DMS53 treated with DMSO at 0.1 percent for 48 hours (cell line): Measurements from ENCODE around the gene UNC50.
"Not testable (repeated sequence)": the region's sequence is repeated elsewhere in the genome, so short reads cannot be mapped to it uniquely, and the experiment has no call there.

Source experiments
- DNase-seq: peaks from one replicate; lab custom pipeline; 2025; ENCODE audit not compliant: unreplicated experiment; lab: John Stamatoyannopoulos, UW

UNC50 gene

DNA sequence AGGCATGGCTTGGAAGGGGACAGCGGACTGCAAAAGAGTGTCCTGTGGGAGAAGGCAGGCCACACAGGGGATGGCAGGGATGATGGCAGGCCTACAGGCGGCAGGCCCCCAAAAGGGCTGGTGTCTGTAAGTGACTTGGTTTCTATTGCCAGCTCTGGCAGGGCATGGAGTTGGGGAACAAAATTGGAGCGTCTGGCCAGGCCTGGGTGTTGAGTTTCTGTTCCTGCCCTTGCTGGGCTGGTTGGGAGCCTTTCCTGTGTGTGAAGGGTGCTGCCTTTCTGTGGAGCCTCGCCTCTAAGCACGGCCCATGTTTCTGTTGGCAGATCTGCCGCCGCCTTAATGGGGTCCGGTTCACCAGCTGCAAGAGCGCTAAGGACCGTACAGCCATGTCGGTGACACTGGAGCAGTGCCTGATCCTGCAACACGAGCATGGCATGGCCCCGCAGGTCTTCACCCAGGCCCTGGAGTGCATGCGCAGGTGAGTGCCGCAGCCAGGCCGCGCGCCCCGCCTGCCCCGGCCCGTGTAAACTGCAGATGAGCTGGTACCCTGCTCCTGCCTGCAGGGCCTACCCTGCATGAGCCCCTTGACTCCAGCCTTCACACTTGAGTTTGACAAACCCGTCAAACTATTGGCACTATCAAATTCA, 31.6 kb upstream of the UNC50 start:
- no peak for DNase-seq

DNA sequence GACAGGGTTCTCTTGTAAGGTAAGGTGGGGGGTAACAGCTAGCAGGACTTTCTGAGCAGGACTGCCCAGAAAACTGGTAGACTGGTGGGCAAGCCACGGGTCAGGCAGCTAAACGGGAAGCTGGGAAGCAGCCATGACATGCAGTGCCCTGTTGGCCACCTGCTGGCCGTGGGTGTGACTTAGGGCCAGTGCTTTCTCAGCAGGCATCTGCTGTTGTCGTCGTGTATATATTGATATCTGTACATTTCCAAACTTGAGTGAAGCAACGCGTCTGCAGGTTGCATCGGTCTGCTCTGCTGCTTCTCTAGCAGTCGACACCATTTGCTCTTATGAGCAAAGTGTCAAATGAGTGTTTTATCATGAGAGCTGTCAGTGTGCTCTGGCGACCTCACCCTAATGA, 31.1 kb upstream of the UNC50 start:
- DNase-seq: no peak

DNA sequence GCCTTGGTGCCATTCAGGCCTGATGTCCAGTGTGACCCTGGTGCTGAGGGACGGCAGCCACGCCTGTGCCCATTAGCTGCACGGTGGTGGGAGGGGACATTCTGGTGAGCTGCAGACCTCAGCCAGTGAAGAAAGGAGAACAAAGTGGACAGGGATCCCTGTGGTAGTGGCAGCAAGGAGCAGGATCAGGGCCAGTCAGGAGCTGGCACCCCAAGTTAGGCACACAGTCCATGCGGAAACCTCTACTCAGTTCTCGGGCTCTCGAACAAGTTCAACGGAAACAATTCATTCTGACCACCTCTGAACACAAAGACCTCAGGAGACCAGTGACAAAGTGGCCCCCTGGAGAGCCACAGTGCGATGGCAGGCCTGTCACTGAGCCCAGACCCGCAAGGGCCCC, 30.2 kb upstream of the UNC50 start:
- DNase-seq: no peak

DNA sequence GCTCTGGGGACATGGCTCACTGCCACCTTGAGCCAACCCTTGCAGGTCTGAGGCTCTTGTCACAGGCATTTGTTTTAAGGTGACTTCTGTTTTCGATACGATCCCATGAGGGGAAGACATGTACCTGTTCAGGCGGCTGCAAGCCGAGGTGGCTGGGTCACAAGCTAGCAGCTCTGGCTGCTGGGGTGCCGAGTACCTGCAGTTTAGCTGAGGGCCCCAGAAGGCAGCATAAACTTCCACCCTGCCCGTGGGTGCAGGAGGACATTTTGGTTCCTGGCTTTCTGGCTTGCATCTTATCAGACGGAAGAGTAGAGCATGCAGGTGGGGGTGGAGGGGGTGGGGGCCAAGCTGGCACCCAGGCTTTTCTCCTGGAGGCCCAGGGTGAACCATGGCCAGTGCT, 28.5 kb upstream of the UNC50 start:
- DNase-seq: no peak

DNA sequence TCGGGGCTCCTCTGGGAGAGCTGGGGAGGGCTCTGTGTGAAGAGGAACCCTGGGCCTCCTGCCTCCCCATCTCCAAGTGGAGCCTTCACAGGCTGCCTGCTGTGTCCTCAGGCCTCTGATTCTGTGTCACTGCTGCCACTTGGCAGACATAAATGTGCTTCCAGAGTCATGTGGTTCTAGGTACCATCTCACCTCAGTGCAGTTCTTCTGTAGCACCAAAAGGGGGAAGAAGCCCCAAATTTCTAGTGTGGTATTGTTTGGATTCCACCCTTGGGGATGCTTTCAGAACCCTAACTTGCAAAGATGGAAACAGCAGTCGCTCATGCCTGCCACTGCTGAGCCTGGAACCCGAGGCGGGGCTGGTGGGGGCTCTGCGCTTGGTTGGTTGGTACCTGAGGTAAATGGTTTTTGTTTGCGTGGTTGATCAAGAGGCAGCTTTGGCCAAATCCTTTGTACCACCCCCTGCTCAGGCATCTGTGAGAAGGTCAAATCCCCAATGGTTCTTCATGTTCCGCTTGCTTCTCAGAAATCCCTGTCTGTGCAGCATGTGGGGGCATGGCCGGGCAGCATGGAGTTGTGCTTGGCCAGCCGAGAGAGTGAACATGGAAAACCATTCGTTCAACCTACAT, 27.6 kb upstream of the UNC50 start:
- no peak for DNase-seq

DNA sequence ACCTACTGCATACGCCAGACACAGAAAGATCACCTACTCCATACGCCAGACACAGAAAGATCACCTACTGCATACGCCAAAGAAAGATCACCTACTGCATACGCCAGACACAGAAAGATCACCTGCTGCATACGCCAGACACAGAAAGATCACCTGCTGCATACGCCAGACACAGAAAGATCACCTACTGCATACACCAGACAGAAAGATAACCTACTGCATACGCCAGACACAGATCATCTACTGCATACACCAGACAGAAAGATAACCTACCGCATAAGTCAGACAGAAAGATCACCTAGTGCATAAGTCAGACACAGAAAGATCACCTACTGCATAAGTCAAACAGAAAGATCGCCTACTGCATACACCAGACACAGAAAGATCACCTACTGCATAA, 25.9 kb upstream of the UNC50 start:
- no peak for DNase-seq

DNA sequence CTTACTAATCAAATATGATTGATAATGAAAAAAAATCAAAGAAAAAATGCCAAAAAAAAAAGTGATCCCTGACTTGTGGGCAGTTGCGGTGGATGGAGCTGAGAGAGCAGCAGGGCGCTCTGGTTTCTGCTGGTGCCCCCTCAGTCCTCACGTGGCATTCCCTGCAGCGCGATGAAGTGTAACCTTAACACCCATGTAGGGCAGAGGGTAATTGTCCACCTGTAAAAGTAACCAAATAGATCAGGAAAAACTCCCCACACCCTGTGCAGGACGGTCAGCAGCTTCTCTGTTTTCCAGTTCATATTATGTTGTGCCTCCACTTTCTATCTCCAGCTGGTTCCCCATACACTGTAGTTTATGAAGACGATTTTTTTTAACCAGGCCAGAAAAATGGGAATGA, 25.1 kb upstream of the UNC50 start:
- no peak for DNase-seq

DNA sequence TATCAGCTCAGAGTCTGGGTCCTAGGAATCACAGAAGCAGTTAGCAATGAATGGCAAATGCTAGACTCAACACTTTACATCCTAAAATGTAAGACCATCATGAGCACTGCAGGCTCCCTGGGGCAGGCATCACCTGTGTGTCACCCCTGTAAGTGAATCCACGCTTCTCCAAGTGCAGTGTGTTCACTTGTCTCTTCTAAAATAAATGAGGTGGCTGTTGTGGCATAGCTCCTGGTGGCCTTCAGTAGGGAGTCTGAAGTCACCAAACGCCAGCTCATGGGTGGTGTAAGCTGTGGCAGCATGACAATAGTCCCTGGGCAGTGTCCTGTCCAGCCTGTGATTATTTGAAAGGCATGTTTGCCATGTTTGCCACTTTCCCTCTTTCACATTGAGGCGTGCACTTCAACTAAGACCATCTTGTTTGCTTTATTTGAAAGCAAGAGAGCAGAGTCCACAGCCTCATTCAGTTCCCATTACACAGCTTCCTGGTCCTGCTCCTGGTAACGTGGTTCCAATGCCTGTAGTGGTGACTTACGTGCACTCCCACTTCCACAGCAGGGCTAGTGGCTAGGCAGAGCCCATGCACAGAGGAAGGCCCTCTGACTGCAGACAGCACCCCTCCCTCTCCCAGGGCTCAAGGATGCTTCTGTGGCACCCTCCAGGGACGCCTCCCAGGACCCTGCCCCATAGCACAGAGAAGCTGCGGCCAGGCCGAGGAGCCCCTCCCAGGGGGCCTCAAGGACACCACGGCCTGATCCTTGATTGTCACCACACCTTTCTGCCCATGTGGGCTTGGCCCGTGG, 24.4 kb upstream of the UNC50 start:
- peak; percentile 98 for DNase-seq

DNA sequence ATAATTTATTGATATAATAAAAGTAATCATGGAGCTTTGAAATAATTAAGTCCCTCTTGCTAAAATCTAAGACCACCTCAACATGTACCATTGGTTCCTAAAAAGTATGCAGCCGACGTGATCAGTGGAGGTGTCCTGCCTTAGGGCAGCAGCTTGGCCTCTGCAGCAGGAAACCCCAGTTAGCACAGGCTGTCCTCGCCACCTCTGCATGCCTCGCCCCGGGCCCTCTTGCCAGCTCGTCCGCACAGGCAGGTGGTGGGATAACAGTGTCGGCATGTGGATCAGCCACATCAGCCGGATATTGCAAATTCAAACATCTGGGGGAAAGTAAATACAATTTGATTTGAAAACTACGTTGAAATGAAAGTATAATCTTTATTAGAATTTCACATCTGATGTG, 23.0 kb upstream of the UNC50 start:
- DNase-seq: no peak

DNA sequence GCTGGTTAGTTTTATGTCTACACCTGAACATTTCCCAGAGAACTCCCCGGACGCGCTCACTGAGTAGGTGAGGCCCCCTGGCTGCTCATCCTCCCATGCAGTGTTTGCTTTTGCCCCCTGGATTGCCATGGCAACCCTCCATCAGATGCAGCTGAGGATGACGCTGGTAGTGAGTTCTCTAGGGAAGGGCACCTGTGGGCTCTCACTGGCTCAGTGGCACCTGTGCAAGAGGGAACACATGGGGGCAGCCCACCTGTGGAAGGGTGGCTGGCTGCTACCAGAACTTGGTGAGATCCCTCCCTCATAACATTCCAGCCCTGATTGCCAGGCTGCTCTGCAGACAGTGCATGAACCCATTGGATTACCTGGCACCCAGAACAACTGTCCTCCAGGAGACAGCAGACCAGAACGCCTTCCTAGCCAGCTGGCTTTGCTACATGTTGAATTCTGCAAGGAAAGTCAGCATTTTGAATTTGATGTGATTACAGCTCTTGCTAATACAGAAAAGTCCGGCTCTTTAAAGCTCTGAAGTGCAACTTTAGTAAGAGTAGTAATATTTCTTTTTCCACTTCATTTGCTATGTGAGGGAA, 21.7 kb upstream of the UNC50 start:
- DNase-seq: no peak

DNA sequence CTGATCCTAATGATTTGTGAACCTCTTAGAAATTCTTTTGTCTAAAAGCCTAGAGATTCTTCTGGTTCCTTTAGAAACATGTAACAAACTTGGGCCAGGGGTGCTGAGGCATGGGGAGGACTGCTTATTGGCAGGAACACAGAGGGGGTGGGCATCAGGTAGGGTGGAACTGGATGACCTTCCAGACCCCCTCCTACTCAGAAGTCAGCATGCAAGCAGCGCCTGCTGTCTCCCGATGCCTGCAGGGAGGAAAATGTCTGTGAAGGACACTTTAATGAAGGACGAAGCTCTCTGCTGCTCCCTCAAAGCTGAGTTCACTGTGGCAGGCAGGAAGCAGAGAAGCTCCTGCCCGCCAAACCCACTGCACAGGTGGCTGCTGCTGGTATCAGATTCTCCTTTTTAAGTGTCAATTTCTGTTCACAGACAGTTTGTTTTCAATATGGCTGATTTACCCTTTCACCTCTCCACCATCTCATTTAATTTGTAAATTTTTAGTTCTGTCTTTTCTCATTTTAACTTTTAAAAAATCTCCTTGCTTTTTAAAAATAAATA, 19.4 kb upstream of the UNC50 start:
- no peak for DNase-seq

DNA sequence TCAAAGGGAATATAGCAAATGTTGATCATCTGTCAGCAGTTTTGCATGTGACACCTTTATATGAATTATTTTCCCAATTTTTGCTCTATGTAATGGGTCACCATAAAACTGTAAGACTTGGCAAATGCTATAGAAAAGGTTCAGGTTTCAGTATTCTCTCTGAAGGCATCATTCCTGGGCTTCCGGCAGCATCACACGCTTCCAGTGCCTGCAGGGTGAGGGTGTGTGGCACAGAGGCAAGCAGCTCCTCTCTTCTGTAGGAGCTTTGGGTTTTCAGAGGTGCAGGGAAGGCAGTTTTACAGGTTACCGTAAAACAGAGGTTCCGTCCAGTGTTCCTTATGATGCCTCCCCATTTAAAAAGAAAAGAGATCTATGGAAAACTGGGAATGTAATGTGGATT, 18.9 kb upstream of the UNC50 start:
- DNase-seq: no peak

DNA sequence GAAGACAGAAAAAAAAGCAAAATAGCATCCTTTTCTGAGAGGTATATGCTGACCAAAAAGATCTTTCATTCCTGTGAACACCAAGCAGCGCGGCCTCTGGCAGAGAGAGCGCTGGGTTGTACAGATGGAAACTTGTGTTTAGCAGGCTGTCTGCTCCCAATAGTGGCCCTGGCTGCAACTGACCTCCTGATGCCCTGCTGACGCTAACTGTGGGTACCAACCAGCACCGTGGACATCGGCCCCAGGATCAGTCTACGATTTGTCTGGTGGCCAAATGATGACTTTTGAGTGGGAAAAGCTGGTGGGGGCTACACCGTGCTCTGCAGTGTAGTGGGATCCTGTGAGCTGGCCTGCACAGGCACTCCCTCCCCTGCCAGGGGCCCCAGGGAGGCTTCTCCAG, 15.8 kb upstream of the UNC50 start:
- no peak for DNase-seq

DNA sequence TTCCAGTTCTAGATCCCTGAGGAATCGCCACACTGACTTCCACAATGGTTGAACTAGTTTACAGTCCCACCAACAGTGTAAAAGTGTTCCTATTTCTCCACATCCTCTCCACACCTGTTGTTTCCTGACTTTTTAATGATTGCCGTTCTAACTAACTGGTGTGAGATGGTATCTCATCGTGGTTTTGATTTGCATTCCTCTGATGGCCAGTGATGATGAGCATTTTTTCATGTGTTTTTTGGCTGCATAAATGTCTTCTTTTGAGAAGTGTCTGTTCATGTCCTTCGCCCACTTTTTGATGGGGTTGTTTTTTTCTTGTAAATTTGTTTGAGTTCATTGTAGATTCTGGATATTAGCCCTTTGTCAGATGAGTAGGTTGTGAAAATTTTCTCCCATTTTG, 13.7 kb upstream of the UNC50 start:
- DNase-seq: not testable (repeated sequence)

DNA sequence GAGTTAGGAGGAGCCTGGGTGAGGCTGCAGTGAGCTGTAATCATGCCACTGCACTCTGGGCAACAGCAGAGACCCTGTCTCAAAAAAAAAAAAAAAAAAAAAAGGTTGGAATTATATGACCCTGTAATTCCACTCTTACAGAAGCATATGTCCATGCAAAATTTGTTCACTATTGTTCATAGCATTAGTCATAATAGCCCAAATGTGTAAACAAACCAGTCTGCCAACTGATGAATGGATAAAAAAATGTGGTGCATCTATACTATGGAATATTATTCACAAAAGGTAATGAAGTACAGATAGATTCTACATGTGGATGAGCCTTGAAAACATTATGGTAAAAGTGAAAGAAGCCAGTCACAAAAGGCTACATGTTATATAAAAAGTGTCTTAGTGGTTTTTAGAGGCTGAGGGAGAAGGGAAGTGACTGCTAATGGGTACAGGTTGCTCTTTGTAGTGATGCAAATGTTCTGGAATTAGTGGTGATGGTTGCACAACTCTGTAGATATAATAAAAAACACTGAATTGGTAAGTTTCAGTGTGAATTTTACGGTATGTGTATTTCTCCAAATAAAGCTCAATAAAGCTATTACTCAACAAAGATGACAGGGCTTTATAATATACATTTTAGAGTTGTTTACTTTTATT, 9.5 kb upstream of the UNC50 start:
- peak; percentile 62 for DNase-seq

DNA sequence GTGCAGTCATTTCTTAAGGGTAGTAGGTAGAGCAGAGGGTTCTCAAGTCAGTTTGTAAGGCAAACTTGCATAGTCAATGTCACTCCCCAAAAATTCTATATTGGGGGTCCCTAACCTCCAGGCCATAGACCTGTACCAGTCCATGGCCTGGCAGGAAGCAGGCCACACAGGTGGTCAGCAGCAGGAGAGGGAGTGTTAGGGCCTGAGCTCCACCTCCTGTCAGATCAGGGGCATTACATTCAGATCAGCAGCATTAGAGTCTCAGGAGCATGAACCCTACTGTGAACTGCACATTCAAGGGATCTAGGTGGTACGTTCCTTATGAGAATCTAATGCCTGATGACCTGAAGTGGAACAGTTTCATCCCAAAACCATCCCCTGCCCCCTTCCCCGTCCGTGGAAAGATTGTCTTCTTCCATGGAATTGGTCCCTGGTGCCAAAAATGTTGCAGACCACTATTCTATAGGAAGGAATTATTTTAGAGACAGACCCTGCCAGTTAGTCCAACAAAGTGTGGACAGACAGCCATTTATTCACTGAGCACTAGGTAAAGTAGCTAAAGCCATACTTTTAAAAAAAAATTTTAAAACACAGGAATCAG, 6.8 kb upstream of the UNC50 start:
- peak; percentile 76 for DNase-seq

DNA sequence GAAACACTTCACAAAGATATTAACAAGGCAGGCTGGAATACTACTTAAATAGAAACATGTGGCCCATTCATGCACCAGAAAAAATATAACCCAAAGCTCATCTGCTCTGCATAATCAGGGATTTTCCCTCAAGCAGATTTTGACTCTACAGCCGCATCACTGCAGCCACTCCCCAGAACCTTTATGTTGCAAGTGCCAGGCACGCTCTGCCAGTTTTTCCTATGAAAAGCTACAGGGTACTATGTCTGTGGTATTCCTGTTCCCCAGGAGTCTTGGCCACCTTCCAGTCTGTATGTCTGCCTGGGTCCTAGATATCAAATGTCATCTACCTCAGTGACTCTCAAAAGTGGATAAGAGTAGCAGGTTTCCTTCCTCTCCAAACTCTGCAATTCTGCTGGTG, 3.8 kb upstream of the UNC50 start:
- no peak for DNase-seq

DNA sequence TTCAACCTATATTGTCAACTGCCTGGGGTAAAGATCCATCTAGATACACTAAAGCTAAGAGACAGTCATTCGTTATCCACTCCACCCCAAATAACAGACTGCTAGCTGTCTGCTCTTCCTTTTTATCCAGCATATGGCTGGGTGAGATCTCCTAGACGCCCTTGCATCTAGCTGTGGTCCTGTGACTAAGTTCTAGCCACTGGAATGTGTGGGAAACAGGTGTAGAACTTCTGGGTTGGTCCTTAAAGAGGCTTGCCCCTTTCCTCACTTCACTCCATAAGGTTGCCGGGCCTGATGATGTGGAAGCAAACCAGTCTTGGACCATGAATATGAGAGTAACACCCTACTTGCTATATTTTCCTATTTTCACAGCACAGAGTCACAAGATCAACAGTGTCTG, 3.3 kb upstream of the UNC50 start:
- DNase-seq: no peak

DNA sequence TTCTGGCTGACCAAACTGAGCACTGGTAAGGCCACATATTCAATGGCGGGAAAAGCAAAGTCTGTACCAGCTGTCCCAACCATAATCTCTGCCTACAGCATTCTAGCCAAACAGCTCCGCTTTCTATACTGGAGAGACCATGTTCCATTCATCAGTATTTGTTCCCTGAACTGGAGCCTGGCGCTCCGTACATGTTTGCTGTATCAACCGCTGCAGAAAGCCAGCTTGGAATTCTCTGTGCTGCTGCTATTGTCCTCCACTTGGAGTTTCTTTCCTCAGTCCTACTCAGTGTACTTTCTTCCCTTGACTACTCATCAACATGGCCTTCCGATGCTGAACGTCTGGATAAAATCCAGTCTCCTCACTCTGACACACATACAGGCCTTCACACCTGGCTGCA, 2.0 kb upstream of the UNC50 start:
- DNase-seq: no peak

DNA sequence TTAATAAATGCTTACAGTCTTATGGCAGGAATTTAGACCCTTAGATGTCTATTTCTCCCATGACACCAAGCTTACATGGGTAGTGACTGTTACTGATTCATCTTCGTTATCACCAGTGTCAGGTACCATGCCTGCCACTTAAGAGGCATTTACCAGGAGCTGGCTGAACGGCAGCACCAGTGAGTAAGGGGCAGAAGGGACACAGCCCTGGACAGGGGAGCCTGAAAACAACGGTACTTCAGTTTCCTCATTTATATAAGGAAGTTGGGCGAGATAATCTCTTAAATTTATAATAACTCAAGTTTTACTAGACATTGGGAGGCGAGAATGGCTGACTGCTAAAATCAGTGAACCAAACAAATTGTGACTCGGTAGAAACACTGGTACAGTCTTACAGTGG, 1.3 kb upstream of the UNC50 start:
- DNase-seq: no peak

DNA sequence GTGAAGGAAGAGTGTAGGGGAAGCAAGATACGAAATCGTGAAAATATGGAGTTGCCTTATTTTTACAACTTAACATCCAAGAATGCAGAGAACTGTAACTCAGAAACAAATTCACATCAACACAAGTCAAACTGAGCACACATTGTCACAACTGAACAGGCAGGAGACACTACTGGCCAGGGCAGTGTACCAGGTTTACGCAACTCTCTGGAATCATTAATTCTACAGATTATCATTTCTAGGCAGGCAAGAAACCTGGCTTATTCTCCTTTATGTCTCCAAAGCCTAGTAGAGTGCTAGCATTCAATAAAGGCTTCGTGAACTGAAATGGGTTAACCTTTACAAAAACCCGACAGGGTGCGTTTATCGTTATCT, 661 bp upstream of the UNC50 start:
- no peak for DNase-seq
